ENCODE data around the gene CYP27B1.

The CYP27B1 gene

DNA sequence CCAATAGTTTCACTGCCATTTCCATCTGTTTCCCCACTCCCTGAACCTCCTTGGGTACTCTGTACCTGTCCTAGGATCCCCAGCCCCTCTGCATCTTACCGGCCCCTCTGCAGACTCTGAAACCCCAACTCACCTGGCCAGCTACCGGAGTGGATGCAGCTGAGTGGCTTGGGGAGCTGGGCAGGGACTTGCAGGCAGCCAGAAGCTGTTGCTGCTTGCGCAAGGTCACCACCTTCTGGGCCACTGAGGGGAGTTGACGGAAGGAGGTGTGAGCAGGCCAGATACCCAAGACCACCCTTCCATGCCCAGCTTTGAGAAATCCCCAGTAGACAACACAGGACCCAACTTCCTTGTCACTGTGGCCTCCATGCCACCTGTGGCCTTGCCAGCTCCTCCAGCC lies 34.6 kb downstream of the CYP27B1 start:
- no peak for DNase-seq (ENCODE audit: low read depth)
- TF ChIP-seq MAX (IDR thresholded peaks at IDR 0.05; ENCODE audit: low read depth, low read length) (no peak), MYC (IDR thresholded peaks at IDR 0.05; ENCODE audit: low read depth, low read length) (no peak), POLR2A (IDR thresholded peaks at IDR 0.05; ENCODE audit: extremely low read depth, insufficient read length) (no peak)
- TF ChIP-seq, protein P1, sequence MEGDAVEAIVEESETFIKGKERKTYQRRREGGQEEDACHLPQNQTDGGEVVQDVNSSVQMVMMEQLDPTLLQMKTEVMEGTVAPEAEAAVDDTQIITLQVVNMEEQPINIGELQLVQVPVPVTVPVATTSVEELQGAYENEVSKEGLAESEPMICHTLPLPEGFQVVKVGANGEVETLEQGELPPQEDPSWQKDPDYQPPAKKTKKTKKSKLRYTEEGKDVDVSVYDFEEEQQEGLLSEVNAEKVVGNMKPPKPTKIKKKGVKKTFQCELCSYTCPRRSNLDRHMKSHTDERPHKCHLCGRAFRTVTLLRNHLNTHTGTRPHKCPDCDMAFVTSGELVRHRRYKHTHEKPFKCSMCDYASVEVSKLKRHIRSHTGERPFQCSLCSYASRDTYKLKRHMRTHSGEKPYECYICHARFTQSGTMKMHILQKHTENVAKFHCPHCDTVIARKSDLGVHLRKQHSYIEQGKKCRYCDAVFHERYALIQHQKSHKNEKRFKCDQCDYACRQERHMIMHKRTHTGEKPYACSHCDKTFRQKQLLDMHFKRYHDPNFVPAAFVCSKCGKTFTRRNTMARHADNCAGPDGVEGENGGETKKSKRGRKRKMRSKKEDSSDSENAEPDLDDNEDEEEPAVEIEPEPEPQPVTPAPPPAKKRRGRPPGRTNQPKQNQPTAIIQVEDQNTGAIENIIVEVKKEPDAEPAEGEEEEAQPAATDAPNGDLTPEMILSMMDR (IDR thresholded peaks at IDR 0.05; ENCODE audit: low read depth, low read length): no peak
- no peak overlapping the region for H3K4me3 ChIP-seq (ENCODE audit: low read depth, low read length)

DNA sequence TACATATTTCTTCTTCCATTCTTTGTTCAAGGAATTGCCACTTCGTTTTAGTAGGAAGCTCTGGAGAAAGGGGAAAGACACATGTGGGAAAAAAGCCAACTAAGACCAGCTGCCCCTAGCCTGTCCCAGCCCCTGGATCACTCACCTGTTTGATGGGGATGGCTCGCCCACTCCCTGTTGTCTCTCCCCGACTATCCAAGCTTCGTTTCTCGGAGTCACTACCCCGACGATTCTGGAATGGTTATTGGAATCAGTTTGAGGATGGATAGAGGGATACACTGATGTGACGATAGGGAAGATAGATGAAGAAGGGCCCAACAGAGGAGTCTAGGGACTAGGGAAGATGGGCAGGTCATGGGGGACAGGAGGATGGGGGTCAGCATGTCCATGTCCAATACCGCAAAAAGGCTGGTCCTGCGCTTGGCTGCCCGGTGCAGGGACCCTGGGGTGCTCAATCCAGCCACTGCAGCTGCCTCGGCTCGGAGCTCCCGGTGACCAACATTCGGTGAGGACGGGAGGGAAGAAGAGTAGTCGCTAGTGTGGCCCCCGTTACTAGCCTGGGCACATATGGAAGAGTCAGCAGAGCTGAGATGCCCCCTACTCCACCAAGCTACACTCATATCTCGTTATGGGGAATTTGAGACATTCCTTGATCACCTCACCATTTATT lies 35.3 kb downstream of the CYP27B1 start:
- no peak overlapping the region for H3K4me3 ChIP-seq (ENCODE audit: low read depth, low read length)
- no peak for TF ChIP-seq MAX (IDR thresholded peaks at IDR 0.05; ENCODE audit: low read depth, low read length)
- TF ChIP-seq, protein P1 (IDR thresholded peaks at IDR 0.05; ENCODE audit: low read depth, low read length): no peak
- no peak for TF ChIP-seq POLR2A (IDR thresholded peaks at IDR 0.05; ENCODE audit: extremely low read depth, insufficient read length)
- TF ChIP-seq MYC (IDR thresholded peaks at IDR 0.05; ENCODE audit: low read depth, low read length): no peak
- no peak for DNase-seq (ENCODE audit: low read depth)

DNA sequence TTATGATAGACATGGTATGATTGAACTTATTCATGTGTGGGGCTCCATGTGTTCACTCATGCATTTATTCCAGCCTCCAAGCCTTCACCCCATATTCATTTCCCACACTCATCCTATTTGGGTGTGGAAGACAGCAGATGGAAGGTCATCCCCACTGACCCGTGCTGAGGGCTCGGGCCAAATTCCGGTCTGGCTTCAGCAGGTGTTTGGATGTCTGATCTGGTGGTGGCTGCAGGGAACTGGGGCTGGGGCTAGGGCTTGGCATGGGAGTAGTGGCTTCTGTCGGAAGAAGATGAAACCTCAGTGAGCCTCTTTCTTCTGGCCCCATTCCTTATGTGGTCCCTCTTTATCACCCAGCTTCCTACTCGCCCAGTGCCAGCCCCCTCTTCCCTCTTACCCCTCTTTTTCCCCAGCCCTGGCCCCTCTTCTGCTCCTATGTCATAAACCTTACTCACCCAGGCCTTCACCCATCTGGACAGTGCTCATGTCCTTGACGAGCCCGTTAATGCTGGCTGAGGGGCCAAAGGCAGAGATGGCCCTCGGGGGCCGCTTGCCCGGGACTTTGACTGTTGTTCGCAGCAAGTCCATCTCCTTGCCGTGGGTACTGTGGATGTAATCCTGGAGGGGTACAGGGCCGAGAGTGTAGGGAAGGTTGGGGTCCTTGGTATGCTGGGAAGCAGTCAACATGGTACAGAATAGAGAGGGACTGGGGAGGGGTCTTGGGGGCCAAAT lies 36.4 kb downstream of the CYP27B1 start:
- DNase-seq (ENCODE audit: low read depth): no peak
- TF ChIP-seq, protein P1 (IDR thresholded peaks at IDR 0.05; ENCODE audit: low read depth, low read length): no peak
- no peak for TF ChIP-seq POLR2A (IDR thresholded peaks at IDR 0.05; ENCODE audit: extremely low read depth, insufficient read length)
- TF ChIP-seq MAX (IDR thresholded peaks at IDR 0.05; ENCODE audit: low read depth, low read length): no peak
- TF ChIP-seq MYC (IDR thresholded peaks at IDR 0.05; ENCODE audit: low read depth, low read length): no peak
- no peak overlapping the region for H3K4me3 ChIP-seq (ENCODE audit: low read depth, low read length)

DNA sequence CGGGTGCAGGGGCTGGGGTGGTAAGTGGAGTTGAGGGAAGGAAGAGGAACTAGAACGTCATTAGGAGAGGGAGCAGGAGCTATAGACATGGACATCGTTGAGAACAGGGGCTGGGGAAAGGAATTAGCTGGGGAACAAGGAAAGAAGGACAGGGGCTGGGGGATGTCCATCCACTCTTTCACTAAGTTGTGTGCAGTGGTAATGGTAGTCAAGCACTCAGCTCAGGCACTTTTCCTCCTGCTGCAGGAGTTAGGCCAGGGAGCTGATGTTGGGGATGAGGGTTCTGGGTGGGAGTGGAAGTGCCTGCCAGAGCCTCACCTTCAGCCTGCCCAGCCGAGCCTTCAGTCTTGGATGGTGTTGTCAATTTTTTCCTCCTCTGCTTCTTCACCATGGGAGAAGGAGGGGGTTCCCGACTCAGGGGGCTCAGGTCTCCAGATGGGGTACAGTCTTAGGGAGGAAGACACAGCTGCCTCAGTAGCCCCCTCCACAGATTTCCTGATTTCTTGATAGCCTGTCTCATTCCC lies 37.5 kb downstream of the CYP27B1 start:
- DNase-seq (ENCODE audit: low read depth): no peak
- TF ChIP-seq MYC (IDR thresholded peaks at IDR 0.05; ENCODE audit: low read depth, low read length) (no peak), MAX (IDR thresholded peaks at IDR 0.05; ENCODE audit: low read depth, low read length) (no peak), POLR2A (IDR thresholded peaks at IDR 0.05; ENCODE audit: extremely low read depth, insufficient read length) (no peak)
- TF ChIP-seq, protein P1 (IDR thresholded peaks at IDR 0.05; ENCODE audit: low read depth, low read length): no peak
- H3K4me3 ChIP-seq (ENCODE audit: low read depth, low read length): no peak overlapping the region

DNA sequence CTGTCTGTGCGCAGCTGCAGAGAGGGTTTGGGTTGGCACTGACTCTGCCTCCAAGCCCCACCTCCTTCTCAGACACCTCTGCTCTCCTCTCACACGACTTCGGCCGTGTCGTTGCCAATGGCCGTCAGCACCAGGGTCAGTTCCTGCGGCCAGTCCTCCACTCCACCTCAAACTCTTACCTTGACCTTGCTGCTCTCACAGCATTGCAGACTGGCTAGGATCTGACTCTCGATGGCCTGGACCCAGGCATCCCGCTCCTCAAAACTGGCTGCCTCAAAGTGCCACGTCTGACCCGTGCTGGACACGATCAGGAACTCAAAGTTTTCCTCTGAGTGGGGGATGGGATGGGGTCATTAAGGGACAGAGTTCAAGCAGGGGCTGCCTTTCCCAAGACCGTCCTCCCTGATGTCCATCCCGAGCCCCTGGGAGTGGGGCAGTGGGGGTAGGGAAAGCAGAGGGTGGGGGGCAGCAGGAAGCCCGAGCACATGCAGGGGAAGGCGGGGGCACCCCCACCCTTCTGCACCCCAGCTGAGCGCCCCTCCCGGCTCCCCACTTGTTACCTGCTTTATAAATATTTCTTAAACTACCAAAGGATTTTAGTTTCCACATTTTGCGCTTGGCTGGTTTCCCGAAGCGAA lies 39.0 kb downstream of the CYP27B1 start:
- TF ChIP-seq POLR2A (IDR thresholded peaks at IDR 0.05; ENCODE audit: extremely low read depth, insufficient read length): no peak
- no peak for TF ChIP-seq MAX (IDR thresholded peaks at IDR 0.05; ENCODE audit: low read depth, low read length)
- TF ChIP-seq MYC (IDR thresholded peaks at IDR 0.05; ENCODE audit: low read depth, low read length): no peak
- TF ChIP-seq, protein P1 (IDR thresholded peaks at IDR 0.05; ENCODE audit: low read depth, low read length): no peak
- no peak overlapping the region for H3K4me3 ChIP-seq (ENCODE audit: low read depth, low read length)
- no peak for DNase-seq (ENCODE audit: low read depth)
